ENCODE results near the gene GEMIN7. TPM values are rescaled to one million over a fixed set of nuclear protein-coding genes. Genes with fewer than 3 reads are reported as not detected.

The GEMIN7 gene
- total and polyA plus RNA-seq, 2 of the 13 experiments (the other 11 are each of a cell fraction or from before 2014, with no cell fraction given), result 24.1 to 30.6 TPM

DNA sequence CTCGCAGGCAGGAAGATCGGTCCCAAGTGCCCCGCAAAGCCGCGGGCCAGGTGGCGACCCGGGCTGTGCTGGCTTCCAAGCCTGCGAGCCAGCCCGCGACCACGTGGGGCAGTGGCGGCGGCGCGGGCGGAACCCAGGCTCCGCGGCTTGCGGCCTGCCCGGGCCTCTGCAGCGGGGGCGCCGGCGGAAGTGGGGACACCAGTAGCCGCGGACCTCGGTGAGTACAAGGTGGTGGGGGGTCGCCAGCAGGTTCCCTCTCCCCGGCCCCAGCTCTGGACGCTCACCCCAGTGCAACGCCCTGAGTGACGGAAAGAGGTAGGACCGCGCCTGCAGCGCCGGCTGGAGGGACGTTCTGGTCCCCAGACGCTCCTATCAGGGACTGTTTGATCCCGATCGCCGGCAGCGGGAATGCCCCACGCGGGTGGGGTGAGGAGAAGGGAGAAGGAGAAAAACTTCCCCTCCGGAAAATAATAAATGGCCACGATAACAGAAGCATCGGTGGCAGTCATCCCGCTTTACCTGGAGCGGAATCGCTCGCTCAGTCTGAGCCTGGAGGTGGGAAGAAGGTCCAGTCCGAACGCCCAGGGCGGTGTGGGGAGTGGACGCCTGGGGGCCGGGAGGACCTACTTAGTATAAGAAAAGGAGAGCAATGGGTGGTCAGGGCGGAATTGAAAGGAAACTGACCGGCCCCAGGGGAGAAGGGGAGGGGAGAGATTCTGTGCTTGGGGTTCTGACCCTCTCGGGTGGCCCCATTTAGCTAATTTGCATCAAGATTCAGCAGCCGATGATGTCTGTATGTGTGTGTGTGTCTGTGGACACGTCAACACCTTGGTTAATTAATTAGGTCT, at the start of gene GEMIN7 (continued):
- TF ChIP-seq CBX1 (IDR thresholded peaks at IDR 0.05; ENCODE audit: low read depth) (peak; percentile 52), NR2C2 (CRISPR knock-in tag; IDR thresholded peaks at IDR 0.05; ENCODE audit: borderline replicate concordance) (peak; percentile 84), NAIF1 (CRISPR knock-in tag; IDR thresholded peaks at IDR 0.05; ENCODE audit: borderline replicate concordance) (peak; percentile 34; the same call in 1 of the 2 replicates), ZNF616 (CRISPR knock-in tag; IDR thresholded peaks at IDR 0.05; ENCODE audit: low read depth) (peak; percentile 85; the same call in 1 of the 2 replicates), ZNF326 (CRISPR knock-in tag; IDR thresholded peaks at IDR 0.05; ENCODE audit: borderline replicate concordance) (no peak), SIN3B (IDR thresholded peaks at IDR 0.05; ENCODE audit: low read length) (peak; percentile 90), CENPX (CRISPR knock-in tag; IDR thresholded peaks at IDR 0.05) (no peak), ZNF33A (CRISPR knock-in tag; IDR thresholded peaks at IDR 0.05; ENCODE audit: borderline replicate concordance) (peak; percentile 51; the same call in 1 of the 2 replicates), ZSCAN25 (CRISPR knock-in tag; IDR thresholded peaks at IDR 0.05) (peak; percentile 69; the same call in 1 of the 2 replicates), RBM22 (optimal IDR thresholded peaks at IDR 0.05; ENCODE audit: low read length) (no peak), GTF2F1 (IDR thresholded peaks at IDR 0.05; ENCODE audit: low read length) (no peak), ZNF7 (CRISPR knock-in tag; IDR thresholded peaks at IDR 0.05) (no peak), RXRA (CRISPR knock-in tag; IDR thresholded peaks at IDR 0.05) (peak; percentile 39; the same call in 1 of the 2 replicates), ZNF552 (CRISPR knock-in tag; IDR thresholded peaks at IDR 0.05; ENCODE audit: borderline replicate concordance) (peak; percentile 60), ZNF567 (CRISPR knock-in tag; IDR thresholded peaks at IDR 0.05; ENCODE audit: borderline replicate concordance) (no peak), RFXANK (CRISPR knock-in tag; IDR thresholded peaks at IDR 0.05) (peak; percentile 91), ZNF891 (CRISPR knock-in tag; IDR thresholded peaks at IDR 0.05) (peak; percentile 91; the same call in 1 of the 2 replicates), GFI1 (CRISPR knock-in tag; IDR thresholded peaks at IDR 0.05; ENCODE audit: borderline replicate concordance) (peak; percentile 23; the same call in 1 of the 2 replicates)
- TF ChIP-seq, protein P1, sequence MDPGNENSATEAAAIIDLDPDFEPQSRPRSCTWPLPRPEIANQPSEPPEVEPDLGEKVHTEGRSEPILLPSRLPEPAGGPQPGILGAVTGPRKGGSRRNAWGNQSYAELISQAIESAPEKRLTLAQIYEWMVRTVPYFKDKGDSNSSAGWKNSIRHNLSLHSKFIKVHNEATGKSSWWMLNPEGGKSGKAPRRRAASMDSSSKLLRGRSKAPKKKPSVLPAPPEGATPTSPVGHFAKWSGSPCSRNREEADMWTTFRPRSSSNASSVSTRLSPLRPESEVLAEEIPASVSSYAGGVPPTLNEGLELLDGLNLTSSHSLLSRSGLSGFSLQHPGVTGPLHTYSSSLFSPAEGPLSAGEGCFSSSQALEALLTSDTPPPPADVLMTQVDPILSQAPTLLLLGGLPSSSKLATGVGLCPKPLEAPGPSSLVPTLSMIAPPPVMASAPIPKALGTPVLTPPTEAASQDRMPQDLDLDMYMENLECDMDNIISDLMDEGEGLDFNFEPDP (CRISPR knock-in tag; conservative IDR thresholded peaks at IDR 0.05), result no peak
- TF ChIP-seq, protein P2, sequence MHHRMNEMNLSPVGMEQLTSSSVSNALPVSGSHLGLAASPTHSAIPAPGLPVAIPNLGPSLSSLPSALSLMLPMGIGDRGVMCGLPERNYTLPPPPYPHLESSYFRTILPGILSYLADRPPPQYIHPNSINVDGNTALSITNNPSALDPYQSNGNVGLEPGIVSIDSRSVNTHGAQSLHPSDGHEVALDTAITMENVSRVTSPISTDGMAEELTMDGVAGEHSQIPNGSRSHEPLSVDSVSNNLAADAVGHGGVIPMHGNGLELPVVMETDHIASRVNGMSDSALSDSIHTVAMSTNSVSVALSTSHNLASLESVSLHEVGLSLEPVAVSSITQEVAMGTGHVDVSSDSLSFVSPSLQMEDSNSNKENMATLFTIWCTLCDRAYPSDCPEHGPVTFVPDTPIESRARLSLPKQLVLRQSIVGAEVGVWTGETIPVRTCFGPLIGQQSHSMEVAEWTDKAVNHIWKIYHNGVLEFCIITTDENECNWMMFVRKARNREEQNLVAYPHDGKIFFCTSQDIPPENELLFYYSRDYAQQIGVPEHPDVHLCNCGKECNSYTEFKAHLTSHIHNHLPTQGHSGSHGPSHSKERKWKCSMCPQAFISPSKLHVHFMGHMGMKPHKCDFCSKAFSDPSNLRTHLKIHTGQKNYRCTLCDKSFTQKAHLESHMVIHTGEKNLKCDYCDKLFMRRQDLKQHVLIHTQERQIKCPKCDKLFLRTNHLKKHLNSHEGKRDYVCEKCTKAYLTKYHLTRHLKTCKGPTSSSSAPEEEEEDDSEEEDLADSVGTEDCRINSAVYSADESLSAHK (CRISPR knock-in tag; IDR thresholded peaks at IDR 0.05; ENCODE audit: borderline replicate concordance), result no peak
- TF ChIP-seq, protein P3, sequence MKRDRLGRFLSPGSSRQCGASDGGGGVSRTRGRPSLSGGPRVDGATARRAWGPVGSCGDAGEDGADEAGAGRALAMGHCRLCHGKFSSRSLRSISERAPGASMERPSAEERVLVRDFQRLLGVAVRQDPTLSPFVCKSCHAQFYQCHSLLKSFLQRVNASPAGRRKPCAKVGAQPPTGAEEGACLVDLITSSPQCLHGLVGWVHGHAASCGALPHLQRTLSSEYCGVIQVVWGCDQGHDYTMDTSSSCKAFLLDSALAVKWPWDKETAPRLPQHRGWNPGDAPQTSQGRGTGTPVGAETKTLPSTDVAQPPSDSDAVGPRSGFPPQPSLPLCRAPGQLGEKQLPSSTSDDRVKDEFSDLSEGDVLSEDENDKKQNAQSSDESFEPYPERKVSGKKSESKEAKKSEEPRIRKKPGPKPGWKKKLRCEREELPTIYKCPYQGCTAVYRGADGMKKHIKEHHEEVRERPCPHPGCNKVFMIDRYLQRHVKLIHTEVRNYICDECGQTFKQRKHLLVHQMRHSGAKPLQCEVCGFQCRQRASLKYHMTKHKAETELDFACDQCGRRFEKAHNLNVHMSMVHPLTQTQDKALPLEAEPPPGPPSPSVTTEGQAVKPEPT (CRISPR knock-in tag; IDR thresholded peaks at IDR 0.05; ENCODE audit: low read depth), result peak; percentile 72; the same call in 1 of the 2 replicates
- TF ChIP-seq, protein P4, sequence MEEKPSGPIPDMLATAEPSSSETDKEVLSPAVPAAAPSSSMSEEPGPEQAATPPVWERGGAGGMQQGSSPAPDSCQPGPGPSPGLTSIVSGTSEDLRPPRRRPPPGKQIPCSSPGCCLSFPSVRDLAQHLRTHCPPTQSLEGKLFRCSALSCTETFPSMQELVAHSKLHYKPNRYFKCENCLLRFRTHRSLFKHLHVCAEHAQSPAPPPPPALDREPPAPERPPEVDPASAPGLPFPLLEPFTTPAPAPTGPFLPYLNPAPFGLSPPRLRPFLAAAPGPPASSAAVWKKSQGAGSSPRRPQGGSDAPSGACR (CRISPR knock-in tag; IDR thresholded peaks at IDR 0.05), result peak; percentile 54; the same call in 1 of the 2 replicates
